Measurements from ENCODE around the gene TPM3.

DNA sequence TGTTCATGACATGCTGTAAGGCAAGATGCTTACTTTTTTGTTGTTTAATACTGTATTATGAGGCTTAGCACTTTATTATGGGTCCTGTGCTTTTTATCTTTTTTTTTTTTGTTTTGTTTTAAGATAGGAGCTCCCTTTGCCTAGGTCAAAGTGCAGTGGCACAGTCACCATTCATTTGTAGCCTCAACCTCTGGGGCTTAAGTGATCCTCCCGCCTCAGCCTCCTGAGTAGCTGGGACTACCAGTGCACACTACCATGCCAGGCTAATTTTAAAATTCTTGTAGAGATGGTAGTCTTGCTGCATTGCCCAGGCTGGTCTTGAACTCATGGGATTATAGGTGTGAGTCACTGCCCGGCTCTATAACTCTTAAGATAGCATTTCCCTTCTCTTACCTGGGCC, 33.5 kb upstream of the TPM3 start:
- TF ChIP-seq, protein P1, sequence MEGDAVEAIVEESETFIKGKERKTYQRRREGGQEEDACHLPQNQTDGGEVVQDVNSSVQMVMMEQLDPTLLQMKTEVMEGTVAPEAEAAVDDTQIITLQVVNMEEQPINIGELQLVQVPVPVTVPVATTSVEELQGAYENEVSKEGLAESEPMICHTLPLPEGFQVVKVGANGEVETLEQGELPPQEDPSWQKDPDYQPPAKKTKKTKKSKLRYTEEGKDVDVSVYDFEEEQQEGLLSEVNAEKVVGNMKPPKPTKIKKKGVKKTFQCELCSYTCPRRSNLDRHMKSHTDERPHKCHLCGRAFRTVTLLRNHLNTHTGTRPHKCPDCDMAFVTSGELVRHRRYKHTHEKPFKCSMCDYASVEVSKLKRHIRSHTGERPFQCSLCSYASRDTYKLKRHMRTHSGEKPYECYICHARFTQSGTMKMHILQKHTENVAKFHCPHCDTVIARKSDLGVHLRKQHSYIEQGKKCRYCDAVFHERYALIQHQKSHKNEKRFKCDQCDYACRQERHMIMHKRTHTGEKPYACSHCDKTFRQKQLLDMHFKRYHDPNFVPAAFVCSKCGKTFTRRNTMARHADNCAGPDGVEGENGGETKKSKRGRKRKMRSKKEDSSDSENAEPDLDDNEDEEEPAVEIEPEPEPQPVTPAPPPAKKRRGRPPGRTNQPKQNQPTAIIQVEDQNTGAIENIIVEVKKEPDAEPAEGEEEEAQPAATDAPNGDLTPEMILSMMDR (conservative IDR thresholded peaks at IDR 0.05 in 1 of 2, IDR thresholded peaks at IDR 0.05 in 1 of 2; ENCODE audit: low read depth in 1 of 2, low read length in 2 of 2) = no peak
- TF ChIP-seq EZH2 (IDR thresholded peaks at IDR 0.05; ENCODE audit: low read length, missing control alignments) = no peak

Measured in fibroblast of lung (primary cell).